Measurements from ENCODE around the gene PPTC7.
"Not testable (repeated sequence)": the region's sequence is repeated elsewhere in the genome, so short reads cannot be mapped to it uniquely, and the experiment has no call there.

Gene PPTC7, protein sequence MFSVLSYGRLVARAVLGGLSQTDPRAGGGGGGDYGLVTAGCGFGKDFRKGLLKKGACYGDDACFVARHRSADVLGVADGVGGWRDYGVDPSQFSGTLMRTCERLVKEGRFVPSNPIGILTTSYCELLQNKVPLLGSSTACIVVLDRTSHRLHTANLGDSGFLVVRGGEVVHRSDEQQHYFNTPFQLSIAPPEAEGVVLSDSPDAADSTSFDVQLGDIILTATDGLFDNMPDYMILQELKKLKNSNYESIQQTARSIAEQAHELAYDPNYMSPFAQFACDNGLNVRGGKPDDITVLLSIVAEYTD

DNA sequence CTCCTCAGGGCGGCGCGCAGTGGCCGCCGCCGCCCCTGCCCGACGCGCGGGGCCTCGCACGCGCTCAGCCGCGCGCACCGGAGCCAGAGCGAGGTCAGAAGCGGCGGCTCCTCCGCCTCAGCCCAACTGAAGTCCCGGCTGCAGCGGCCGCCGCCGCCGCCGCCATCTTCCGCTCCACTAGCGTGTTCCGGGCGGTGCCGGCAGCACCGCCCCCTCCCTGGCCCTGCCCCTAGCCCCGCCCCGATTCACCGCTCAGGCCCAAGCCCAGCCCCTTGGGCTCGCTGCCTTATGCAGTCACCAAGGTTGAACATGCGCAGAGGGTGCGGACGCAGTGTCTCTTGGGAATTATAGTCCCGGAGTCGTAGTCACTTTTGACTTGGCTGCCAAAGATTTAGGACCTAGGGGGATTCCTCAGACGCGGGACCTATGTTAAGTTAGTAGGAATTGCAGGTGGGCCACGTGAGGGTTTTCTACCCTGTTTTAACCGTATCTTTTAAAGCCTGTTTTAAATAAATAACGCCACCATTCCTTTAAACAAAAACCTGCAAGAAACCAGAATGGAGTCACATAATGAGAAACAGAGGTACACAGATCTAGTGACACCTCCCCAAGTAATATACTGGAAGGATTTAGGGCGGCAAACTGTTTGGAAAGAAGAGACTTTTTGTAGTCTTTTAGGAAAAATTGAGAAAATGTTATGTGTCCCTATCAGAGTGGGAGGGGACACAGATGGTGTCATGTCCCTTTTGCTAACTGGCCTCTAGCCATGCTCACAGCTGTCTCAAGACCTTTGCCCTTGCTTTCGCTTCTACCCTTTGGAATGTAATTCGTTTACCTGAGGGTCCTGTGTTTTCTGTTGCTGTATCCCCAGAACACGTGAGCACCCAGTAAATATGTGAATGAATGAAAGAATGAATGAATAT is at the start of gene PPTC7:
Gene PPTC7, minus strand, starts transcription at position 182 of the 923 bp plus-strand sequence. CDS start 287 bp downstream, outside the sequence.
- peak; percentile 85 for DNase-seq

DNA sequence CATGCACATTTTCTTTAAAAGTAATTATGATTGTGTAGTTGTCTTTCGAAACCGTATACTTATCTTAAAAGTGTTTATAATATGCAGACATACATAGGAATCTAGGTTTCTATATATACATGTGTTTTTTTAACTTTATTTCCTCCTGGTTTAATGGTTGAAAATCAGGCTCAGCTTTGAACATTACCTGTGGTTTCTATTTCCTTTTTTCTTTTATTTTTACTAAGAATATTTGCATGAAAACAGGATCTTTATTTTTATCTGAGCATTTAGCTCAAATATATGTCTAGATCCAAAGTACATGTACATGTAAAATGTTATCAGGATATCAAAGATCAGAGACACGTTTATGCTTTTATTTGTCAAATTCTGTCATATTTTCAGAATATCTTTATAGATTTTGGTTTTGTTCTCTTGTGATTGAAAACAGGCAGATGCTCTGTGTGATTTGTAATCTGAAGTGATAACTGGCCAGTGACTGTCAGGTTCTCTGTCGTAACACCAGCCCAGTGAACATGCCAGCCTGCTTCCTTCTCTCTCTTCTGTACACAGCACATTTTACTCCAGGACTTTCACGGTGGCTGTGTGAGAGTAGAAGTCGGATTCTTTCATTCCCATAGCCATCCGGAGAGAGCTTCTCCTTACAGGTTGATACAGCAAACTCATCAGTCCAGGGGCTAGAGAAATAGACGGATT is 44.5 kb upstream of the PPTC7 start:
- DNase-seq, result no peak

- DNase-seq, result no peak
These were observed 39.5 kb upstream of the PPTC7 start for GRCh38 chr12:110622582-110622981.

GRCh38 chr12:110619534-110619953 is 36.4 kb upstream of the PPTC7 start:
- no peak for DNase-seq

DNA sequence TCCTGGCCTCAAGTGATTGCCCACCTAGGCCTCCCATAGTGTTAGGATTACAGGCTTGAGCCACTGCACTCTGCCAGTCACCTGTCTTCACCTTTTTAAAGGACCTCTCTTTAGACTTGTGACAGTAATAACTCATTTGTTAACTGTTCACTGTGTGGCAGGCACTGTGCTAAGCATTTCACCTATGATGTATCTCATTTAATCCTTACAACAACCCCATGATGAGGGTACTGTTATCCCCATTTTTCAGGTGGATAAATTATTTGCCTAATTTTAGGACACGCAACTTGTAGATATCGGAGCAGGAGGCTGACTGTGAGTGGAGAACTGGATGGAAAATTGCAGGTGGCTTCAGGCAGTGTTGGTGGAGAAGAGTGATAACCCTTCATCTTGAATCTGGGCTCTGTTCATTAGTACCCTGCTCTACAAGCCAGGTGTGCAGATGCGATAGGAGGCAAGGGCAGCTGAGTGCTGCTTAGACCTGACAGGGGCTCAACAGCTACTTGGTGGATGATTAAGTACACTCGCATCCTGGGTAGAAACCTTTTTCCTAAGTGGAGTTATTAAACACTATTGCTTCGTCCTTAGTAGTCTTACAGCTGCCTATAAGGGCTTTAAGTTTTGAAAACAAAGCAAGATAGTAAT is 33.5 kb upstream of the PPTC7 start:
- no peak for DNase-seq

- DNase-seq, result no peak
These were observed 32.1 kb upstream of the PPTC7 start for GRCh38 chr12:110615171-110615570.

- peak; percentile 92 for DNase-seq
These were observed 30.9 kb upstream of the PPTC7 start, which contains the start of gene TCTN1 for GRCh38 chr12:110613771-110614684. TCTN1 (plus strand) TSS chr12:110614129; CDS start chr12:110614183, 54 bp downstream.

DNA sequence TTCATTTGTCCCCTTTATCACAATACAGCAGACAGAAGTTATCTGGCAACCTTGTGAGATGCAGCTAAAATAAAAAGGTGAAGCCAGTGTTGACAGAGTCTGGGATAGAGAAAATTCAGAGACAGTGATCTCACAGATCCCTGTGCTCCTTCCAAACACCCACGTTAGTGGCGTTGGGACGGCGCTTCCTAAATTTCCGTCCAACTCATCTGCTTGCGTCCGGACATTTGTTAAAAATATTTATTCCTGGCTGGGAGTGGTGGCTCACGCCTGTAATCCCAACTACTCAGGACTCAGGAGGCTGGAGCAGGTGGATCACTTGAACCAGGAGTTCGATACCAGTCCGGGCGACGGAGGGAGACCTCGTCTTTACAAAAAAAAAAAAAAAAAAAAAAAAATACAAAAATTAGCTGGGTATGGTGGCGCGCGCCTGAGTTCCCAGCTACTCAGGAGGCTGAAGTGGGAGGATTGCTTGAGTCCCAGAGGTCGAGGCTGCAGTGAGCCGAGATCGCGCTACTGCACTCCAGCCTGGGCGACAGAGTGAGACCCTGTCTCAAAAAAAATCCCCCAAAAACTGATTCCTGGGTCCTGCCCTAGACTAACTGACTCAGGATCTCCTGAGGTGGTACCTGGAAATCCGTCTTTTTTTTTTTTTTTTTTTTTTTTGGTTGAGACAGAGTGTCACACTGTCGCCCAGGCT is 30.1 kb upstream of the PPTC7 start:
- no peak for DNase-seq

DNA sequence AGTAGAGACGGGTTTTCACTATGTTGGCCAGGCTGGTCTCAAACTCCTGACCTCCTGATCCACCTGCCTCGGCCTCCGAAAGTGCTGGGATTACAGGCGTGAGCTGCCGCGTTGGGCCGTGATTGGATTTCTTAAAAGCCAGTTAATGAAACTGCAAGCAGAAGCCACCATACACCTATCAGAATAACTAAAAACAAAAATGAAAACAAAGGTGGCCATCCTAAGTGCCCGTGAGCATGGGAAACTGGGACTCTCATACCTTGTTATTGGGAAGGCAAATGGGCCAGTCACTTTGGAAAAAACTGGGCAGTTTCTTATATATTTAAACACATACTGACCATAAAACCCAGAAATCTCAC is 23.1 kb upstream of the PPTC7 start:
- no peak for DNase-seq

GRCh38 chr12:110602085-110602814 is 19.1 kb upstream of the PPTC7 start:
- DNase-seq, result not testable (repeated sequence)

DNA sequence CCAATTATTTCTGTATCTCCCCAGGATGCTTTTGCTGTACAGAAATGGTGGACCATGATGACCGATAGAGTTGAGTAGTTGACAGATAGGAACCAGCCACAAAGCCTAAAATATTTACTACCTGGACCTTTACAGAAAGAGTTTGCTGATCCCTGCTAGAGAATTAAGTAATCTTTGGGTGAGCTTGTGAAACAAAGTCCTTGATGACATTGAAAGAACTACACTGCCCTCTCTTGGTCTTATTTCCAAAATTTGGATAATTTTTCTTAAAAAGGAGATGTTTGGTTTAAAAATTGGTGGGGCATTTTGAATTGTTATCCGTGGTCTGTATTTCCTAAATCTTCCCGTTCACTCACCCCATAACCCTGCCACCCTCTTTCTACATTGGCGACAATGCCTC is 17.1 kb upstream of the PPTC7 start:
- DNase-seq, result no peak

DNA sequence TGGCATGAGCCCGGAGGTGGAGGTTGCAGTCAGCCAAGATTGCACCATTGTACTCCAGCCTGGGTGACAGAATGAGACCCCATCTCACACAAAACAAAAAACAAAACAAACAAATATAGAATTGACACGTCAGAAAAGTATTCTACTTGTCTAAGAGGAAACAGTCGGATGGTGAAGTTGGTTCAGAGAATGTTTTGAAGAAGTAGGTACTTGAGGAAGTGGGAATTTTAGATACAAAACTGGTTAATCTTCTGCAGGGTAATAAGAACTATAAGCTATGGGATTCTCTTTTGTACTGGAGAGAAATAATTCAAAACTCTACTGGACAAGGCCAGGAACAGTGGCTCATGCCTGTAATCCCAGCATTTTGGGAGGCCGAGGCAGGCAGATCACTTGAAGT is 16.2 kb upstream of the PPTC7 start:
- no peak for DNase-seq

DNA sequence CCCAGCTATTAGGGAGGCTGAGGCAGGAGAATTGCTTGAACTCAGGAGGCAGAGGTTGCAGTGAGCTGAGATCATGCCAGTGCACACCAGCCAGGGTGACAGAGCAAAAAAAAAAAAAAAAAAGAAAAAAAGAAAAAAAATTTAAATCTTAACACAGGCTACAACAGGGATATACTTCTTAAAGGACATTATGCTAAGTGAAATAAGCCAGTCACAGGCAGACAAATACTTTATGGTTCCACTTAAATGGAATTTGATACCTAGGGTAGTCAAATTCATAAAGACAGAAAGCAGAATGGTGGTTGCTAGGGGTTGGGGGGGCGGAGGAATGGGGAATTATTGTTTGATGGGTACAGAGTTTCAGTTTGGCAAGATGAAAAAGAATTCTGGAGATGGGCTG is 14.8 kb upstream of the PPTC7 start:
- DNase-seq, result no peak

DNA sequence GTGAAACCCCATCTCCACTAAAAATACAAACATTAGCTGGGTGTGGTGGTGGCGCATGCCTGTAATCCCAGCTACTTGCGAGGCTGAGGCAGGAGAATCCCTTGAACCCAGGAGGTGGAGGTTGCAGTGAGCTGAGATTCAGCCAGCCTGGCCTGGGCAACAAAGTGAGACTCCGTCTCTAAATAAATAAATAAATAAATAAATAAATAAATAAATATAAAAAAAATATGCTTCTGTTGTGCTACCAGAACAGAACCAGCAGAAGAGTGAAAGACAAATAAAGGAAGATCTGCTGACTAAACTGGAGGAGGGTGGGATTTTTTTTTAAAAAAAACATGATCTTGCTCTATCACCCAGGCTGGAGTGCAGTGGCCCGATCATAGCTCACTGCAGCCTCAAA is 9.8 kb upstream of the PPTC7 start:
- not testable (repeated sequence) for DNase-seq

DNA sequence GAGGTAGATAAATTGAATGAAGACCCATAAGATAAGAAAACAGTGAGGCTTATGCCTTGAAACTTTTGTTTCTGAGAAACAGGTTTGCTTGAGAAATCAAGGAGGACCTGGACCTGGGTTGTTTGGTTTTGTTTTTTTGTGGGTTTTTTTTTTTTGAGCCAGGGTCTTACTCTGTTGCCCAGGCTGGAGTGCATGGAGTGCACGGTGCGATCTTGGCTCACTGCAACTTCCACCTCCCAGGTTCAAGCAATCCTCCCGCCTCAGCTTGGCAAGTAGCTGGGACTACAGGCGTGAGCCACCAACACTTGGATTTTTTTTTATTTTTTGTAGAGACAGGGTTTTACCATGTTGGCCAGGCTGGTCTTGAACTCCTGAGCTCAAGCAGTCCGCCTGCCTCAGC is 9.0 kb upstream of the PPTC7 start:
- no peak for DNase-seq

GRCh38 chr12:110591451-110592051 is 8.4 kb upstream of the PPTC7 start:
- no peak for DNase-seq

DNA sequence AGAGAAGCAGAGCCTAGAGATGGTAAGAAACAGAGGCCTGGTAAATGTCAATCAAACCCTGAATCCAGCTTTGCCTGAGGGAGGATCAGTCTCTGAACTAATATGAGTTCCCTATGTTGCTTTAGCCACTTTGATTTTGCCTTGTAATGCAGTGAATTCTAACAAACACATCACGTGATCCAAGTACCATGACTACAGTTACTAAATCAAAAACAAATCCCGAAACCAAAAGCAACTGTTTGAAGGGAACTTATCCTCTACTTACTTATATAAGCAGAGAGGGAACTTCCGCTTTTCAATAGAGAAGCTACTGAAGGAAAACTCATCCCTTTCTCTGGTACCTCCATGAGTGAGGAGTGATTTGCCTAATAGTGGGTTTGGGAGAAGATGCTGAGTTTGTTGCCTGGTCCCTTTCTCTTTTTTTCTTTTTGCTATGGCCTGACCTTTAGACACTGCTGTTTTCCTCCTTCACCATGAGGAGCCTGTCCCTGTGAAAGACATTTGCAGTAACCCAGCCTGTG is 7.7 kb upstream of the PPTC7 start:
- DNase-seq, result no peak

GRCh38 chr12:110590059-110590458 is 6.9 kb upstream of the PPTC7 start:
- DNase-seq, result no peak

DNA sequence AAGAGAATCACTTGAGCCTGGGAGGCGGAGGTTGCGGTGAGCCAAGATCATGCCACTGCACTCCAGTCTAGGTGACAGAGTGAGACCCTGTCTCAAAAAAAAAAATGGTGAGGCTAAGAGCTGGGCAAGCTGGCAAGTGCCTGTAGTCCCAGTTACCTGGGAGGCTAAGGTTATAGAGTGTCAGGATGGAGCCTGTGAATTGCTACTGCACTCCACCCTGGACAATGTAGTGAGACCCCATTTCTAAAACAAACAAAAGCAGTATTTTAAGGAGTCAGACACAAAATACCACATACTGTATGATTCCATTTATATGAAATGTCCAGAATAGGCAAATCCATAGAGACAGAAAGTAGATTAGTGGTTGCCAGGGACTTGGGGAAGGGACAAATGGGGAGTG is 4.0 kb upstream of the PPTC7 start:
- not testable (repeated sequence) for DNase-seq
